GM12878 (cell line): ENCODE results near the gene NOL7. TPM values are rescaled to one million over a fixed set of nuclear protein-coding genes. Genes with fewer than 3 reads are reported as not detected.

Experiments used
- ATAC-seq: fragments of 200-7000 bp; cut with Tn5 transposase; 3 replicates; pipeline ENCODE4 v1.9.1; 2020; ENCODE audit warnings: mild to moderate bottlenecking, moderate library complexity
- BruUV-seq: library from RNA; stranded (reverse); fragments of 400-500 nt; replicated peaks from 2 replicates; lab custom pipeline; 2021; lab: Mats Ljungman, UMichigan
- CTCF ChIA-PET: fragments of 300-600 bp; sonication (Branson Sonifier 250); formaldehyde crosslinking; extraction: SDS; loops from one replicate; lab custom pipeline; 2021; ENCODE audit warnings: inconsistent platforms; lab: Yijun Ruan, JAX
- POLR2A ChIA-PET: fragments of 350-600 bp; formaldehyde crosslinking; extraction: SDS; loops from one replicate; lab custom pipeline; 2021; ENCODE audit warnings: inconsistent platforms; lab: Charles Lee
- RAD21 ChIA-PET: fragments of 300-600 bp; sonication (Branson Sonifier 250); formaldehyde crosslinking; loops from one replicate; lab custom pipeline; 2023; ENCODE audit warnings: antibody characterized with exemption; ENCODE audit not compliant: unreplicated experiment; lab: Charles Lee
- SMC1A ChIA-PET: fragments of 300-600 bp; sonication (Branson Sonifier 250); formaldehyde crosslinking; loops from one replicate; lab custom pipeline; 2023; ENCODE audit not compliant: unreplicated experiment, uncharacterized antibody; lab: Charles Lee
- DNase-seq: peaks from one replicate; pipeline ENCODE4 v3.0.0-alpha.2; 2011; ENCODE audit warnings: low read depth, low spot score
- FAIRE-seq: peaks from 3 replicates; lab custom pipeline; 2011; peaks lifted over from hg19 to GRCh38; lab: Jason Lieb, UNC
- H2AFZ ChIP-seq: 2 replicates; pipeline ENCODE4 v1.6.0; 2011; ENCODE audit warnings: low read depth, low read length, control low read depth; ENCODE audit not compliant: control insufficient read depth
- H3K27ac ChIP-seq: 2 replicates; pipeline ENCODE4 v1.5.1; 2011; ENCODE audit warnings: control low read depth; ENCODE audit not compliant: control insufficient read depth, insufficient read depth
- H3K27me3 ChIP-seq, 2 experiments: replicated peaks in 1 of 2; 2 replicates each; pipeline versions ENCODE4 v1.6.0 to v1.6.1; 2011; ENCODE audit warnings: low read length in 1 of 2; ENCODE audit not compliant: control insufficient read depth in 2 of 2, insufficient read depth in 2 of 2
- H3K36me3 ChIP-seq, 2 experiments: 2 replicates each; pipeline ENCODE4 v1.5.1; 2011; ENCODE audit warnings: low read length in 1 of 2; ENCODE audit not compliant: control insufficient read depth in 2 of 2, insufficient read depth in 2 of 2
- H3K4me1 ChIP-seq: 2 replicates; pipeline ENCODE4 v1.6.1; 2011; ENCODE audit warnings: mild to moderate bottlenecking, low read length, moderate library complexity, mixed read lengths; ENCODE audit not compliant: control insufficient read depth, insufficient read depth
- H3K4me2 ChIP-seq: 2 replicates; pipeline ENCODE4 v1.6.0; 2011; ENCODE audit warnings: control low read depth; ENCODE audit not compliant: control insufficient read depth, insufficient read depth
- H3K4me3 ChIP-seq: fragments of 200-600 bp; sonication (generic); 2 replicates; pipeline ENCODE4 v1.5.1; 2016
- H3K79me2 ChIP-seq: 2 replicates; pipeline ENCODE4 v1.6.0; 2011; ENCODE audit warnings: low read length; ENCODE audit not compliant: control insufficient read depth, insufficient read depth
- H3K9ac ChIP-seq: 2 replicates; pipeline ENCODE4 v1.8.0; 2011; ENCODE audit warnings: low read length, control low read depth, mixed read lengths; ENCODE audit not compliant: control insufficient read depth, insufficient read depth
- H3K9me3 ChIP-seq: replicated peaks from 3 replicates; pipeline ENCODE4 v1.5.1; 2011; ENCODE audit warnings: mild to moderate bottlenecking, low read length; ENCODE audit not compliant: control insufficient read depth, insufficient read depth
- H4K20me1 ChIP-seq: 2 replicates; pipeline ENCODE4 v1.6.0; 2011; ENCODE audit not compliant: control insufficient read depth, insufficient read depth
- BHLHE40 ChIP-seq, 2 experiments: fragments of 450-650 bp in 1 of 2; IDR thresholded peaks; 2 replicates each; pipeline ENCODE4 v1.6.1; 2011 to 2017; ENCODE audit warnings: low read depth in 2 of 2, borderline replicate concordance in 1 of 2, improper control_type of control experiment in 1 of 2, low read length in 1 of 2, mild to moderate bottlenecking in 1 of 2
- BMI1 ChIP-seq: fragments of 450-650 bp; IDR thresholded peaks from 2 replicates; pipeline ENCODE4 v1.6.1; 2016; ENCODE audit warnings: mild to moderate bottlenecking, moderate library complexity, borderline replicate concordance
- BRCA1 ChIP-seq: IDR thresholded peaks from 2 replicates; pipeline ENCODE4 v1.6.1; 2011; ENCODE audit warnings: low read depth, low read length, improper control_type of control experiment
- EED ChIP-seq: sonication (generic); IDR thresholded peaks from 2 replicates; pipeline ENCODE4 v1.6.1; 2016; ENCODE audit warnings: antibody characterized with exemption, low read depth
- JUND ChIP-seq: IDR thresholded peaks from 2 replicates; pipeline ENCODE4 v1.6.1; 2012; ENCODE audit warnings: low read depth, mild to moderate bottlenecking, low read length, improper control_type of control experiment, moderate library complexity
- NFIC ChIP-seq: IDR thresholded peaks from 2 replicates; pipeline ENCODE4 v1.6.1; 2012; ENCODE audit warnings: low read depth, mild to moderate bottlenecking, inconsistent platforms, low read length, moderate library complexity
- NR2F1 ChIP-seq: fragments of 450-650 bp; conservative IDR thresholded peaks from 2 replicates; pipeline ENCODE4 v1.6.1; 2017; ENCODE audit warnings: mild to moderate bottlenecking
- PAX5 ChIP-seq: IDR thresholded peaks from 2 replicates; pipeline ENCODE4 v1.6.1; 2011; ENCODE audit warnings: low read depth, low read length, borderline replicate concordance
- RUNX3 ChIP-seq: IDR thresholded peaks from 2 replicates; pipeline ENCODE4 v1.6.1; 2012; ENCODE audit warnings: low read length, inconsistent platforms
- STAT1 ChIP-seq: fragments of 450-650 bp; conservative IDR thresholded peaks from 2 replicates; pipeline ENCODE4 v1.6.1; 2014; ENCODE audit warnings: antibody characterized with exemption, mild to moderate bottlenecking
- WGBS: methylation state at CpG from one replicate; pipeline ENCODE4 v1.1.6; 2016; ENCODE audit warnings: low lambda C conversion rate; ENCODE audit not compliant: insufficient replicate concordance, insufficient coverage; ENCODE audit errors: missing lambda C conversion rate; 5-methylcytosine and 5-hydroxymethylcytosine counted together
- in situ Hi-C: fragments of 300-500 bp; cut with MboI; formaldehyde crosslinking; loops from 9 replicates; pipeline ENCODE4 v1.14.3; 2018; ENCODE audit warnings: mixed read lengths
- intact Hi-C: fragments of 100-400 bp; cut with micrococcal nuclease; formaldehyde crosslinking; loops from one replicate; pipeline ENCODE4 v1.14.2; 2022; ENCODE audit not compliant: unreplicated experiment
- polyA plus RNA-seq, 11 experiments: library from polyadenylated mRNA; depleted of rRNA in 4 of 11; unstranded in 6 of 11; stranded (reverse) in 5 of 11; fragments of >200 nt; fragmentation: Nextera tagmentation in 4 of 11; fragmentation: Illumina TruSeq in 1 of 11; extraction: Ambion mirVana in 4 of 11; extraction: Trizol in 1 of 11; gene quantifications; 1 replicate in 1 of 11; 2 replicates in 10 of 11; pipeline versions ENCODE4 v1.2.1 to v1.2.3, GENCODE V29; 2011 to 2016; ENCODE audit warnings: inconsistent platforms in 2 of 11, missing spikeins in 2 of 11, low read depth in 1 of 11
- total RNA-seq, 4 experiments: library from RNA; depleted of rRNA in 3 of 4; stranded (reverse); fragments of >200 nt in 3 of 4; fragmentation: Illumina TruSeq in 1 of 4; extraction: Trizol in 1 of 4; gene quantifications; 2 replicates each; pipeline versions ENCODE4 v1.2.1 to v1.2.3, GENCODE V29; 2013 to 2021
- TF ChIP-seq, protein P1 (sequence below): fragments of 450-650 bp; IDR thresholded peaks from 2 replicates; pipeline ENCODE4 v1.6.1; 2014; ENCODE audit warnings: mild to moderate bottlenecking

The NOL7 gene
- total and polyA plus RNA-seq, 10 of the 15 experiments (the other 5 are each of a cell fraction or from before 2014, with no cell fraction given) = 12.2 to 222 (median 86.2) TPM

DNA sequence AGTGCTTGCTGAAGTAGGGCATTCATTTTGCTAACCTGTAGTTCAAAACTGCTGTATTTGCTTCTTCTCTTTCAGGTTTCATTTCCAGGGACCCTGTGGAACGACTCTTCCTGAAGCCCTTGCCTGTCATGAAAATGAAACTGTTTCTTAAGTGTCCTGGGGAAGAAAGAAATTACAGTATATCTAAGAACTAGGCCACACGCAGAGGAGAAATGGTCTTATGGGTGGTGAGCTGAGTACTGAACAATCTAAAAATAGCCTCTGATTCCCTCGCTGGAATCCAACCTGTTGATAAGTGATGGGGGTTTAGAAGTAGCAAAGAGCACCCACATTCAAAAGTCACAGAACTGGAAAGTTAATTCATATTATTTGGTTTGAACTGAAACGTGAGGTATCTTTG is 3.4 kb upstream of the NOL7 start:
- Histone ChIP-seq H3K36me3 (no peaks in the 10 kb centered on the region), H3K4me2 (peak overlapping the region; percentile 75), H3K9me3 (no peaks in the 10 kb centered on the region), H4K20me1 (no peaks in the 10 kb centered on the region), H3K79me2 (peaks cover 31% of the 10 kb centered on the region), H3K27me3 (no peaks in the 10 kb centered on the region), H3K4me1 (peaks cover 13% of the 10 kb centered on the region), H2AFZ (peak overlapping the region; percentile 58), H3K27ac (peak overlapping the region; percentile 61), H3K4me3 (no peak overlapping the region), H3K9ac (peak overlapping the region; percentile 37; the same call in 1 of the 2 replicates)
- 1% methylated on average over 4 of the region's 4 CpGs for WGBS
- DNase-seq (peak; percentile 21), ATAC-seq (no peak), FAIRE-seq (peak; percentile 47)
- in situ Hi-C loops = no loop called here
- ChIA-PET RAD21 (interaction anchor here (1.1 to 1.5 kb wide), 2 partner anchors 157 to 274 kb away, joined by 3 read pairs; no protein-coding TSS in a partner anchor), CTCF (interaction anchor here (1.1 to 2.3 kb wide), 3 partner anchors 37 to 74 kb away, joined by 3 to 12 read pairs (median 3); partner anchors contain the start of gene SIRT5), SMC1A (interaction anchor here (0.9 to 1.9 kb wide), 6 partner anchors 19 to 327 kb away, joined by 3 to 4 read pairs (median 3); partner anchors contain the start of gene SIRT5), POLR2A (no interaction called here)
- intact Hi-C loops = loop anchor here (10.0 kb wide), 1 partner anchor 417 kb away; no protein-coding TSS in a partner anchor
- peak; percentile 64; the same call in 1 of the 2 replicates for TF ChIP-seq EED
- peak; percentile 12; the same call in 1 of the 2 replicates for TF ChIP-seq RUNX3
- no peak for TF ChIP-seq STAT1
- peak; percentile 19; the same call in 1 of the 2 replicates for TF ChIP-seq NFIC
- no TSS peak for BruUV-seq

DNA sequence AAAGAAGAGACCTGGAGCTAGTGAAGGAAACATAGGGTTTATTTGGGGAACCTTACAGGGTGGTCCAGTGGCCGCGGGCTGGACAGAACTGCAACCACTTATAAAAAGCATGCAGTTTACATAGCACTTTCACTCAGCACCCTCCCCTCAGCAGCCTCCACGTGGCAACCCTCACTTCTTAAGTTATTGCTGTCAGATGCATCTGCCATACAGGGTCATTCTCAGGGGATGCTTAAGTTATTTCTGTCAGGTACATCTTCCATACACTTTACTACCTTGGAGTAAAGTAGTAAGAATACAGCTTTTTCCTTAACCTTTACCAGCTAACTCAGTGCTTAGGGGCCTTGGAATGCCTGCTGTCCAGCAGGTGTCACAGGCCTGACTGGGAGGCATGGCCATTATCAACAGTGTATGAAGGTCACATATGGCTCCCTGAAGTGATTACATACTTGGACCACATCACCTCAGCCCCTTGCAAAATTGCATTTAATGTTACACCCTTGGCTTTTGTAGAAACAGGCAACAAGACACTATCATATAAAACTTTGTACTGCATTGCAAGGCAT is 2.0 kb upstream of the NOL7 start:
- POLR2A ChIA-PET = no interaction called here
- CTCF ChIA-PET = interaction anchor here (0.6 to 4.5 kb wide), 7 partner anchors 8 to 177 kb away, joined by 3 to 41 read pairs (median 3); partner anchors contain the start of gene SIRT5
- peak overlapping the region; percentile 89 for H3K4me2 ChIP-seq
- H4K20me1 ChIP-seq = no peaks in the 10 kb centered on the region
- no peak overlapping the region for H2AFZ ChIP-seq
- ATAC-seq (no peak), DNase-seq (no peak), FAIRE-seq (no peak)
- peaks cover 17% of the 10 kb centered on the region for H3K4me1 ChIP-seq
- peak overlapping the region; percentile 94; the same call in 1 of the 2 replicates for H3K4me3 ChIP-seq
- in situ Hi-C loops = no loop called here
- H3K9me3 ChIP-seq = no peaks in the 10 kb centered on the region
- SMC1A ChIA-PET = interaction anchor here (0.6 to 1.2 kb wide), 4 partner anchors 9 to 947 kb away, joined by 3 to 4 read pairs (median 3); no protein-coding TSS in a partner anchor
- H3K9ac ChIP-seq = no peak overlapping the region
- peaks cover 0 to 7% of the 10 kb centered on the region in 2 experiments; a peak in 2 of 4 replicates for H3K36me3 ChIP-seq
- H3K27me3 ChIP-seq = no peaks in the 10 kb centered on the region
- WGBS = 63% methylated on average over 3 of the region's 3 CpGs
- intact Hi-C loops = loop anchor here (10.0 kb wide), 1 partner anchor 418 kb away; no protein-coding TSS in a partner anchor
- BruUV-seq = no TSS peak
- H3K79me2 ChIP-seq = peaks cover 41% of the 10 kb centered on the region
- H3K27ac ChIP-seq = 0 out of 2 replicates have a peak overlapping the region, but pooled peaks have one; percentile 18
- RAD21 ChIA-PET = interaction anchor here (0.8 to 1.4 kb wide), 4 partner anchors 38 to 184 kb away, joined by 3 to 4 read pairs (median 3); partner anchors contain the start of gene SIRT5
- TF ChIP-seq BRCA1 (no peak), BHLHE40 (IDR thresholded peaks at IDR 0.05; ENCODE audit: borderline replicate concordance in 1 of 2, low read depth in 2 of 2, low read length in 1 of 2) (no peak), JUND (no peak), BMI1 (no peak), NR2F1 (no peak), PAX5 (no peak)
- TF ChIP-seq, protein P1, sequence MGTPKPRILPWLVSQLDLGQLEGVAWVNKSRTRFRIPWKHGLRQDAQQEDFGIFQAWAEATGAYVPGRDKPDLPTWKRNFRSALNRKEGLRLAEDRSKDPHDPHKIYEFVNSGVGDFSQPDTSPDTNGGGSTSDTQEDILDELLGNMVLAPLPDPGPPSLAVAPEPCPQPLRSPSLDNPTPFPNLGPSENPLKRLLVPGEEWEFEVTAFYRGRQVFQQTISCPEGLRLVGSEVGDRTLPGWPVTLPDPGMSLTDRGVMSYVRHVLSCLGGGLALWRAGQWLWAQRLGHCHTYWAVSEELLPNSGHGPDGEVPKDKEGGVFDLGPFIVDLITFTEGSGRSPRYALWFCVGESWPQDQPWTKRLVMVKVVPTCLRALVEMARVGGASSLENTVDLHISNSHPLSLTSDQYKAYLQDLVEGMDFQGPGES = no peak
